Measurements from ENCODE around the gene DOHH. TPM values are rescaled to one million over a fixed set of nuclear protein-coding genes. Genes with fewer than 3 reads are reported as not detected.
A peak's percentile ranks its signal among the peaks of the same experiment; 100 is the strongest.

DOHH gene
- total and polyA plus RNA-seq, 4 donors = 7.8 to 21.5 (median 19.3) TPM

DNA sequence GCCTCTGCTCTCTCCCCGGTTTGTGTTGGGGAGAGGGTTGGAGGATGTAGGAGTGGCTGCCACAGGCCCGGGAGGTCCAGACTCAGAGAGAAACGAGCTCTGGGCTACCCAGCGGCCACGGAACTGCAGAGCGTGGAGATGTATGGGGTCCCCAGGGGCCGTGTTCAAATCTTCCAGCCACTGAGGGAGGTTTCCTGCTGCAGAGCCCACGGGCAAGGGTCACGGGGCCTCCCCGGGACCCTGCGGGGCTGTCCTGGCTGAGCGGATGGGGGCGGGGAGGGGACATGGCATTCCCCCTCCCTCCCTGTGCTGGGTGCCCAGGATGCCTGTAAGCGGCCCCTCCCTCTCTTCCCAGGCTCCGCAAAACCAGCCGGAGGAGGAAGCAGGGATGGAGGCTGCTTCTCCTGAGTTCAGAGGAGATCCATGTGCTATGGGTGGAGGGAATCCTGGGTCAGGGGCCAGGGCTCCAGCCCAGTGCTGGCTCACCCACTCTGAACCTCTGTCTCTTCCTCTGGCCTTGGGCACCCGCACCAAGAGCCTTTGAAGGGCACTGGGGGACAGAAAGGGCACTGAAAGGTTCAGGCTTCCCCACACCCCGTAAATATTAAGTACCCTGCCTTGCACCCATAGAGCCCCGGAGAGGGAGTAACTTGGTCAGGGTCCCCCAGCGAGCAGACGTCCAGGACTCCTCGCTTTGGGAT lies 42.8 kb downstream of the DOHH start:
- ATAC-seq (ENCODE audit: insufficient read depth, low FRiP score) (no peak), DNase-seq (peak in 2 of 3 donors; percentile 43 to 47)
- no peaks in the 10 kb centered on the region for H3K27me3 ChIP-seq (ENCODE audit: control insufficient read depth in 3 of 3, insufficient read depth in 3 of 3, low read length in 2 of 3)
- TF ChIP-seq, protein P1, sequence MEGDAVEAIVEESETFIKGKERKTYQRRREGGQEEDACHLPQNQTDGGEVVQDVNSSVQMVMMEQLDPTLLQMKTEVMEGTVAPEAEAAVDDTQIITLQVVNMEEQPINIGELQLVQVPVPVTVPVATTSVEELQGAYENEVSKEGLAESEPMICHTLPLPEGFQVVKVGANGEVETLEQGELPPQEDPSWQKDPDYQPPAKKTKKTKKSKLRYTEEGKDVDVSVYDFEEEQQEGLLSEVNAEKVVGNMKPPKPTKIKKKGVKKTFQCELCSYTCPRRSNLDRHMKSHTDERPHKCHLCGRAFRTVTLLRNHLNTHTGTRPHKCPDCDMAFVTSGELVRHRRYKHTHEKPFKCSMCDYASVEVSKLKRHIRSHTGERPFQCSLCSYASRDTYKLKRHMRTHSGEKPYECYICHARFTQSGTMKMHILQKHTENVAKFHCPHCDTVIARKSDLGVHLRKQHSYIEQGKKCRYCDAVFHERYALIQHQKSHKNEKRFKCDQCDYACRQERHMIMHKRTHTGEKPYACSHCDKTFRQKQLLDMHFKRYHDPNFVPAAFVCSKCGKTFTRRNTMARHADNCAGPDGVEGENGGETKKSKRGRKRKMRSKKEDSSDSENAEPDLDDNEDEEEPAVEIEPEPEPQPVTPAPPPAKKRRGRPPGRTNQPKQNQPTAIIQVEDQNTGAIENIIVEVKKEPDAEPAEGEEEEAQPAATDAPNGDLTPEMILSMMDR (IDR thresholded peaks at IDR 0.05; ENCODE audit: control extremely low read depth, extremely low read depth) = no peak
- peaks cover 0 to 2% (median 0%) of the 10 kb centered on the region in 4 donors for H3K9me3 ChIP-seq (ENCODE audit: control insufficient read depth in 4 of 4, insufficient read depth in 3 of 4, low read length in 3 of 4)
- peaks cover 0 to 38% (median 9%) of the 10 kb centered on the region in 5 donors for H3K4me1 ChIP-seq (ENCODE audit: control insufficient read depth in 5 of 5, insufficient read depth in 5 of 5, low read length in 5 of 5)
- peaks cover 14 to 56% (median 18%) of the 10 kb centered on the region in 4 donors for H3K36me3 ChIP-seq (ENCODE audit: control insufficient read depth in 4 of 4, insufficient read depth in 4 of 4, low read length in 4 of 4)
- no peak overlapping the region for H3K4me3 ChIP-seq
- 58 to 66% methylated on average over 20 to 22 of the region's 22 CpGs for WGBS, 2 donors
- H3K27ac ChIP-seq (ENCODE audit: low read depth in 1 of 2, low read length in 1 of 2) = peak overlapping the region; percentile 68 to 89
- no peak overlapping the region for H3K9ac ChIP-seq (ENCODE audit: insufficient read depth in 1 of 2, low read length in 2 of 2)

GRCh38 chr19:3456925-3457527 lies 43.4 kb downstream of the DOHH start:
- ATAC-seq (ENCODE audit: insufficient read depth, low FRiP score) (no peak), DNase-seq (no peak)
- Histone ChIP-seq H3K4me1 (ENCODE audit: control insufficient read depth in 5 of 5, insufficient read depth in 5 of 5, low read length in 5 of 5) (peaks cover 0 to 37% (median 9%) of the 10 kb centered on the region in 5 donors), H3K27ac (ENCODE audit: low read depth in 1 of 2, low read length in 1 of 2) (peak overlapping the region; percentile 68 to 89), H3K27me3 (ENCODE audit: control insufficient read depth in 3 of 3, insufficient read depth in 3 of 3, low read length in 2 of 3) (no peaks in the 10 kb centered on the region), H3K4me3 (no peak overlapping the region), H3K9me3 (ENCODE audit: control insufficient read depth in 4 of 4, insufficient read depth in 3 of 4, low read length in 3 of 4) (peaks cover 0 to 2% (median 0%) of the 10 kb centered on the region in 4 donors), H3K36me3 (ENCODE audit: control insufficient read depth in 4 of 4, insufficient read depth in 4 of 4, low read length in 4 of 4) (peaks cover 16 to 59% (median 20%) of the 10 kb centered on the region in 4 donors), H3K9ac (ENCODE audit: insufficient read depth in 1 of 2, low read length in 2 of 2) (no peak overlapping the region)
- TF ChIP-seq, protein P1 (IDR thresholded peaks at IDR 0.05; ENCODE audit: control extremely low read depth, extremely low read depth) = no peak
- 83 to 84% methylated on average over 18 of the region's 18 CpGs for WGBS, 2 donors

- Histone ChIP-seq H3K27me3 (ENCODE audit: control insufficient read depth in 3 of 3, insufficient read depth in 3 of 3, low read length in 2 of 3) (no peaks in the 10 kb centered on the region), H3K9me3 (ENCODE audit: control insufficient read depth in 4 of 4, insufficient read depth in 3 of 4, low read length in 3 of 4) (peaks cover 0 to 2% (median 0%) of the 10 kb centered on the region in 4 donors), H3K36me3 (ENCODE audit: control insufficient read depth in 4 of 4, insufficient read depth in 4 of 4, low read length in 4 of 4) (peaks cover 16 to 60% (median 21%) of the 10 kb centered on the region in 4 donors), H3K27ac (ENCODE audit: low read depth in 1 of 2, low read length in 1 of 2) (no peak overlapping the region), H3K4me1 (ENCODE audit: control insufficient read depth in 5 of 5, insufficient read depth in 5 of 5, low read length in 5 of 5) (peaks cover 0 to 41% (median 9%) of the 10 kb centered on the region in 5 donors), H3K9ac (ENCODE audit: insufficient read depth in 1 of 2, low read length in 2 of 2) (no peak overlapping the region), H3K4me3 (no peak overlapping the region)
- no peak for DNase-seq
- 89% methylated on average over 37 of the region's 37 CpGs for WGBS, 2 donors
- no peak for ATAC-seq (ENCODE audit: insufficient read depth, low FRiP score)
- TF ChIP-seq, protein P1 (IDR thresholded peaks at IDR 0.05; ENCODE audit: control extremely low read depth, extremely low read depth) = no peak
These were observed 44.4 kb downstream of the DOHH start for GRCh38 chr19:3455960-3456601.
